Measurements from ENCODE around the gene IMPA2. TPM values are rescaled to one million over a fixed set of nuclear protein-coding genes. Genes with fewer than 3 reads are reported as not detected.
A peak's percentile ranks its signal among the peaks of the same experiment; 100 is the strongest.

Gene IMPA2
- total and polyA plus RNA-seq, 2 of the 13 experiments (the other 11 are each of a cell fraction or from before 2014, with no cell fraction given): 37.8 to 71.8 TPM

GRCh38 chr18:11947214-11948191 lies 33.8 kb upstream of the IMPA2 start (continued):
- TF ChIP-seq BCLAF1 (IDR thresholded peaks at IDR 0.05) (no peak), SOX6 (IDR thresholded peaks at IDR 0.05) (no peak), SOX6 (CRISPR knock-in tag; IDR thresholded peaks at IDR 0.05) (peak; percentile 45; the same call in 1 of the 2 replicates), ZNF713 (CRISPR knock-in tag; IDR thresholded peaks at IDR 0.05) (no peak), GABPA (IDR thresholded peaks at IDR 0.05; ENCODE audit: low read depth, low read length) (no peak), GABPA (CRISPR knock-in tag; IDR thresholded peaks at IDR 0.05; ENCODE audit: low read depth) (no peak), ZGPAT (CRISPR knock-in tag; IDR thresholded peaks at IDR 0.05) (peak; percentile 62; the same call in 1 of the 2 replicates), ZNF577 (CRISPR knock-in tag; IDR thresholded peaks at IDR 0.05; ENCODE audit: borderline replicate concordance, low read depth) (no peak), ZKSCAN5 (CRISPR knock-in tag; IDR thresholded peaks at IDR 0.05) (no peak), HOMEZ (CRISPR knock-in tag; IDR thresholded peaks at IDR 0.05; ENCODE audit: low read depth) (0 out of 2 replicates have a peak, but pooled peaks have one; percentile 10), PRPF4 (IDR thresholded peaks at IDR 0.05; ENCODE audit: low read depth, low read length, poor library complexity, severe bottlenecking) (no peak), ZBTB2 (CRISPR knock-in tag; IDR thresholded peaks at IDR 0.05; ENCODE audit: low read depth) (no peak), ZNF296 (CRISPR knock-in tag; conservative IDR thresholded peaks at IDR 0.05) (no peak), CSRNP2 (CRISPR knock-in tag; conservative IDR thresholded peaks at IDR 0.05; ENCODE audit: low read depth) (no peak), ZNF747 (CRISPR knock-in tag; IDR thresholded peaks at IDR 0.05; ENCODE audit: borderline replicate concordance) (no peak), TAF1 (CRISPR knock-in tag; IDR thresholded peaks at IDR 0.05) (no peak), ZNF773 (CRISPR knock-in tag; IDR thresholded peaks at IDR 0.05; ENCODE audit: borderline replicate concordance) (no peak), IRX3 (CRISPR knock-in tag; IDR thresholded peaks at IDR 0.05; ENCODE audit: borderline replicate concordance, low read depth) (no peak), ZNF709 (CRISPR knock-in tag; IDR thresholded peaks at IDR 0.05) (no peak), SIX4 (CRISPR knock-in tag; IDR thresholded peaks at IDR 0.05) (no peak), RFXANK (CRISPR knock-in tag; IDR thresholded peaks at IDR 0.05) (no peak)

Measured in HepG2 (cell line).